Endothelial cell (in vitro differentiated cells): ENCODE results near the gene DSCAML1. TPM values are rescaled to one million over a fixed set of nuclear protein-coding genes. Genes with fewer than 3 reads are reported as not detected.
"Not testable (repeated sequence)": the region's sequence is repeated elsewhere in the genome, so short reads cannot be mapped to it uniquely, and the experiment has no call there.

Experiments
- DNase-seq: peaks from one replicate; pipeline ENCODE4 v3.0.0; 2021; ENCODE audit warnings: low spot score
- H3K27ac Mint-ChIP-seq: one replicate; pipeline ENCODE4 v1.8.0; 2021; ENCODE audit warnings: mixed read lengths, inconsistent platforms; ENCODE audit not compliant: unreplicated experiment
- H3K27me3 Mint-ChIP-seq: one replicate; pipeline ENCODE4 v1.8.0; 2021; ENCODE audit warnings: mild to moderate bottlenecking, moderate library complexity, mixed read lengths, inconsistent platforms; ENCODE audit not compliant: unreplicated experiment
- H3K36me3 Mint-ChIP-seq: one replicate; pipeline ENCODE4 v1.8.0; 2021; ENCODE audit warnings: mild to moderate bottlenecking, low read depth, mixed read lengths, inconsistent platforms; ENCODE audit not compliant: unreplicated experiment
- H3K4me1 Mint-ChIP-seq: one replicate; pipeline ENCODE4 v1.8.0; 2021; ENCODE audit warnings: mild to moderate bottlenecking, mixed read lengths, inconsistent platforms; ENCODE audit not compliant: unreplicated experiment
- H3K4me3 Mint-ChIP-seq: one replicate; pipeline ENCODE4 v1.8.0; 2021; ENCODE audit warnings: mild to moderate bottlenecking, mixed read lengths, inconsistent platforms; ENCODE audit not compliant: unreplicated experiment
- H3K9me3 Mint-ChIP-seq: one replicate; pipeline ENCODE4 v1.8.0; 2021; ENCODE audit warnings: mixed read lengths, inconsistent platforms; ENCODE audit not compliant: unreplicated experiment
- total RNA-seq: library from RNA; stranded (reverse); fragmentation: NEBNext Ultra II Directional; extraction: Animal tissue kit (Norgen Biotek cat#: 25700); gene quantifications from one replicate; pipeline ENCODE4 v1.2.1, GENCODE V29; 2021; ENCODE audit not compliant: unreplicated experiment
- TF ChIP-seq, protein P1 (sequence below): fragments of 200-600 bp; sonication (generic); IDR thresholded peaks from one replicate; pipeline ENCODE4 v1.5.0; 2021; ENCODE audit warnings: antibody characterized with exemption; ENCODE audit not compliant: unreplicated experiment

Gene DSCAML1
- total RNA-seq, 1 donor from 2014 or later, result 3.8 TPM

DNA sequence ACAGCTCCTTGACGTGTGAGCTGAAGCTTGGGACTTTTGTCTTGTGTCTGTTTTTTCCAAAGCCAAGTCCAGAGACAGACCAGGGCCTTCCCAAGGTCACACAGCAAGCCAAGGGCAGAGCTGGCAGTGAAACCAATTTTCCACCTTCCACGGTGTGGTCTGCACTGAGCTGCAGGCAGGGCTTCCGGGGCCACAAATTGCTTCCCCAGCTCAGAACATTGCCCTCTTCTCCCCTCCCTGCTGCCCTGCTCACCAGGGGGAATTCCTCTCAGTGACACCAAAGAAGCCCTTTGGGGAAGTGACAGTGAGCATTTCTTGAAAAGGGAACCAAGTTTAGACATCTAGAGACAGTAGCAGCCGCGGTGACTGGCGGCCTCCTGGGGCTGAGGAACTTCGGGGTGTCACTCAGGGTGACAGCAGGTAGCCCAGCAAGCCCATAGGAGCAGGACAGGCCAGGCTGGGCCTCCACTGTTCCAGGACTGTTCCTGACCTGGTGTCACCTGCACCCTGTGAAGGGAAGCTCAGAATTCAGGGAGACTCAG is 18.3 kb upstream of the DSCAML1 start:
- TF ChIP-seq, protein P1, sequence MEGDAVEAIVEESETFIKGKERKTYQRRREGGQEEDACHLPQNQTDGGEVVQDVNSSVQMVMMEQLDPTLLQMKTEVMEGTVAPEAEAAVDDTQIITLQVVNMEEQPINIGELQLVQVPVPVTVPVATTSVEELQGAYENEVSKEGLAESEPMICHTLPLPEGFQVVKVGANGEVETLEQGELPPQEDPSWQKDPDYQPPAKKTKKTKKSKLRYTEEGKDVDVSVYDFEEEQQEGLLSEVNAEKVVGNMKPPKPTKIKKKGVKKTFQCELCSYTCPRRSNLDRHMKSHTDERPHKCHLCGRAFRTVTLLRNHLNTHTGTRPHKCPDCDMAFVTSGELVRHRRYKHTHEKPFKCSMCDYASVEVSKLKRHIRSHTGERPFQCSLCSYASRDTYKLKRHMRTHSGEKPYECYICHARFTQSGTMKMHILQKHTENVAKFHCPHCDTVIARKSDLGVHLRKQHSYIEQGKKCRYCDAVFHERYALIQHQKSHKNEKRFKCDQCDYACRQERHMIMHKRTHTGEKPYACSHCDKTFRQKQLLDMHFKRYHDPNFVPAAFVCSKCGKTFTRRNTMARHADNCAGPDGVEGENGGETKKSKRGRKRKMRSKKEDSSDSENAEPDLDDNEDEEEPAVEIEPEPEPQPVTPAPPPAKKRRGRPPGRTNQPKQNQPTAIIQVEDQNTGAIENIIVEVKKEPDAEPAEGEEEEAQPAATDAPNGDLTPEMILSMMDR, result no peak
- H3K4me3 Mint-ChIP-seq, result no peak overlapping the region
- H3K36me3 Mint-ChIP-seq, result no peaks in the 10 kb centered on the region
- DNase-seq, result no peak
- H3K27me3 Mint-ChIP-seq, result peaks cover 2% of the 10 kb centered on the region
- H3K27ac Mint-ChIP-seq, result no peak overlapping the region
- H3K9me3 Mint-ChIP-seq, result no peaks in the 10 kb centered on the region
- H3K4me1 Mint-ChIP-seq, result peaks cover 8% of the 10 kb centered on the region

DNA sequence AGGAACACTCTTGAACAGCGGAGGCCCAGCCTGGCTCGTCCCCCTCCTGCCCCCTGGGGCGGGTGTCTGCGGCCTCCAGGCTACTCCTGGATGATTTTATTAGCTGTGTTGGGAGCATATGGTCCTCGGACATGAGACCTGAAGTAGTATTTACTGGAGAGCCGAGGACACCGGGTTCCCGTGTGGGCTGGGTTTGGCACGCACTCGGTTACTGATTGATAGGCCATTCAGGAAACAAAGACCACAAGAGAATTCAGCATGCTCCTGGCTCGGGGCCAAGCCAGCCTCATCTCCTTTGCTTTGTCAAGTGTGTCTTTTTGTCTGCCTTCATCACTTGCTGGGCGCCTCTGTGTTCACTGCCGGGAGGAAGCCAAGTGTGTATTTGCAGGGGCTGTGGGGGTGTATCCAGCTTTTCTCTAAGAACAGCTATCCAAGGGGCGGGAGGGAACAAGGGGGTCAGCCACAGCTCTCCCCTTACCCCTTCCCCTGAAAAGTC is 17.8 kb upstream of the DSCAML1 start:
- DNase-seq, result no peak
- TF ChIP-seq, protein P1, result no peak
- H3K36me3 Mint-ChIP-seq, result peaks cover 1% of the 10 kb centered on the region
- H3K27ac Mint-ChIP-seq, result no peak overlapping the region
- peaks cover 9% of the 10 kb centered on the region for H3K4me1 Mint-ChIP-seq
- no peak overlapping the region for H3K4me3 Mint-ChIP-seq
- no peaks in the 10 kb centered on the region for H3K9me3 Mint-ChIP-seq
- H3K27me3 Mint-ChIP-seq, result peaks cover 3% of the 10 kb centered on the region

DNA sequence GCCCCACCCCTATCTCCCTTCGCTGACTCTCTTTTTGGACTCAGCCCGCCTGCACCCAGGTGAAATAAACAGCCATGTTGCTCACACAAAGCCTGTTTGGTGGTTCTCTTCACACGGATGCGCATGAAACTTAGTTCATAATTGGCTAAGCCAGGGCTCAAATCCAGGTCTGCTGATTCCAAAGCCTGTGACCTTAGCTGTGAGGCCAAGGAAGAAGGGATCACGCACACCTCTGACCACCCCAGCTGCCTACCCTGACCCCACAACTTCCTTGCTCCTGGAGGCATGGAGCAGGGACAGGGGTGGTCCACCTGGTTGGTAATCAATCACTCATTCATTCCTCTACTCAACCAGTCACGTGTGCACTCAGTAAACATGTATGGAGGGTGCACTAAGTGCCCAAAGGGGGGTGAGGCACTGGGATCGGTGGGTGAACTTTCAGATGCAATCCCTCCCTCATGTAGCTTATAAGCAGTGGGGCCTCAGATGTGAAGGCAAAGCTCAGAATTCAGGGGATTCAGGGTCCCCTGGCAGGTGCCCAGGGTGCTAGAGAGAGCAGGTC is 17.3 kb upstream of the DSCAML1 start:
- Mint-ChIP-seq H3K27ac (no peak overlapping the region), H3K4me3 (no peak overlapping the region)

DNA sequence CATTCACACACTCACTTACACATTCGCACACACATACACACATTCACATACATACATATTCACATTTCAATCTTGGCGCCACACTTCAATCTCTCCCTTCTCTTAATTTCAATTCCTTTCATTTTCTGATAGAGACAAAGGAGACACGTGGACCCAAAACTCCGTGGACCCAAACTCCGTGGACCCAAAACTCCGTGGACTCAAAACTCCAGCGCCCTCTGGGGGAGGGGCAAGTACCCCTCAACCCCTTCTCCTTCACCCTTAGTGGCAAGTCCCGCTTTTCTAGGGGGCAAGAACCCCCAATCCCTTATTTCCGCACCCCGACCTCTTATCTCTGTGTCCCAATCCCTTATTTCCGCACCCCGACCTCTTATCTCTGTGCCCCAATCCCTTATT is 13.0 kb upstream of the DSCAML1 start:
- not testable (repeated sequence) for H3K4me3 Mint-ChIP-seq, DNase-seq, H3K27me3 Mint-ChIP-seq, H3K9me3 Mint-ChIP-seq, H3K4me1 Mint-ChIP-seq, H3K36me3 Mint-ChIP-seq
- H3K27ac Mint-ChIP-seq, result peak overlapping the region; percentile 3

More for the DNA sequence above, 17.3 kb upstream of the DSCAML1 start:
- Mint-ChIP-seq H3K9me3 (no peaks in the 10 kb centered on the region), H3K27me3 (peaks cover 5% of the 10 kb centered on the region), H3K4me1 (peaks cover 11% of the 10 kb centered on the region), H3K36me3 (peaks cover 4% of the 10 kb centered on the region)
- TF ChIP-seq, protein P1, result no peak
- no peak for DNase-seq

DNA sequence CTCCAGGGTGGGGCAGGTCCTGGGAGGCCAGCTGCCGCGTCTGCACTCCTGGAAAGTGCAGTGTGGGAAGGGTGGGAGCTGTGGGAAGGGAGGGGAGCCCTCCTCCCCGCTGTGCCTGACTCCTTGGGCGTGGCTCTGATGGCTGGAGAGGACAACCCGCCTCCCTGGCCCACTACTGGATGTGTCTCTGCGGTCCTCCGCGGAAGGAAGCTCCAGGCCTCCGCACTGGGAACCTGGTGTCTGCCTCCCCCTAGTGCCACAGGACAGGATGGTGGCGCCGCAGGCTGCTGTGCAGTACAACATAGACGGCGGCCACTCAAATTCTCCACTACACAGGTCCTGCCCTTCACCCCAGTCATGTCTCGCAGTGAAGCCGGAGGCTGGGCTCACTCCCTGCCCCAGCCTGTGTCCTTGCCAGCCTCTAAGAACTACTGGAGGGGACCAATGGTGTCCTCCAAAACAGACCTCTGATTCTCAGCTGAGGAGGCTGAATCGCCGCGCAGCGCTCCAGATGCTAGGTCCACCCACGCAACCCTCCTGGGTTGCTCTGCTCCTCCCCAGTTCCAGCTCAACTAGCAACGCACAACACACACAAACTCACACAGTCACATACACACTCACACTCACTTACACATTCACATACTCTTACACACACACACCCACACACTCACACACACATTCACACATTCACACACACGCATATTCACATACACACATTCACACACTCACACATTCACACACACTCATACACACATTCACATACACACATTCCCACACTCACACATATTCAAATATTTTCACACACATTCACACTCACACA is 12.4 kb upstream of the DSCAML1 start:
- TF ChIP-seq, protein P1, result no peak
- peak; percentile 78 for DNase-seq
- H3K27ac Mint-ChIP-seq, result peak overlapping the region; percentile 3
- peaks cover 4% of the 10 kb centered on the region for H3K36me3 Mint-ChIP-seq
- peaks cover 7% of the 10 kb centered on the region for H3K27me3 Mint-ChIP-seq
- H3K9me3 Mint-ChIP-seq, result no peaks in the 10 kb centered on the region
- H3K4me1 Mint-ChIP-seq, result peaks cover 3% of the 10 kb centered on the region
- H3K4me3 Mint-ChIP-seq, result no peak overlapping the region
